ENCODE measurements around the gene TERF2IP.

DNA sequence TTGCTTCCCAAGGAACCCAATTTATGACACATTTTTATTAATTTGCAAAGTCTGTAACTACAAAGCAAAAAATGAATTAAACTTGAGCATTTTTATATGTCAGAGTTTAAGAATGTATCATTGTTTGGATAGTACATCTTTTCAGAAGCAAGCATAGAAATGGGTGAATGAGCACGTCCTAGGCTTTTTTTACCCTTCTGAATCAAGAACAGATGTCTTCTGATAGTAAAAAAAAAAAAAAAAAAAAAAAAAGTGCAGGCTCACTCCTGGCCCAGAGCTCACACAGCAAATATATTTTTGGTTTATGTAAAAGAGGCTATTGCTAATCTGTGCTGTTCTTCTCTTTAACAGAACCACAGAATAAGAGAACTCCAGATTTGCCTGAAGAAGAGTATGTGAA is 6.3 kb downstream of the TERF2IP start:
- TF ChIP-seq, protein P1, sequence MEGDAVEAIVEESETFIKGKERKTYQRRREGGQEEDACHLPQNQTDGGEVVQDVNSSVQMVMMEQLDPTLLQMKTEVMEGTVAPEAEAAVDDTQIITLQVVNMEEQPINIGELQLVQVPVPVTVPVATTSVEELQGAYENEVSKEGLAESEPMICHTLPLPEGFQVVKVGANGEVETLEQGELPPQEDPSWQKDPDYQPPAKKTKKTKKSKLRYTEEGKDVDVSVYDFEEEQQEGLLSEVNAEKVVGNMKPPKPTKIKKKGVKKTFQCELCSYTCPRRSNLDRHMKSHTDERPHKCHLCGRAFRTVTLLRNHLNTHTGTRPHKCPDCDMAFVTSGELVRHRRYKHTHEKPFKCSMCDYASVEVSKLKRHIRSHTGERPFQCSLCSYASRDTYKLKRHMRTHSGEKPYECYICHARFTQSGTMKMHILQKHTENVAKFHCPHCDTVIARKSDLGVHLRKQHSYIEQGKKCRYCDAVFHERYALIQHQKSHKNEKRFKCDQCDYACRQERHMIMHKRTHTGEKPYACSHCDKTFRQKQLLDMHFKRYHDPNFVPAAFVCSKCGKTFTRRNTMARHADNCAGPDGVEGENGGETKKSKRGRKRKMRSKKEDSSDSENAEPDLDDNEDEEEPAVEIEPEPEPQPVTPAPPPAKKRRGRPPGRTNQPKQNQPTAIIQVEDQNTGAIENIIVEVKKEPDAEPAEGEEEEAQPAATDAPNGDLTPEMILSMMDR (conservative IDR thresholded peaks at IDR 0.05) = no peak
- TF ChIP-seq ZFX (IDR thresholded peaks at IDR 0.05) = no peak
